HG02840 (cell line): ENCODE data around the gene NRIP3.

ENCODE experiments used
- ATAC-seq: cut with Tn5 transposase; IDR thresholded peaks from one replicate; pipeline ENCODE4 v1.9.1; 2021; ENCODE audit warnings: mild to moderate bottlenecking, moderate library complexity, moderate number of reproducible peaks; ENCODE audit not compliant: unreplicated experiment, low FRiP score

The NRIP3 gene

DNA sequence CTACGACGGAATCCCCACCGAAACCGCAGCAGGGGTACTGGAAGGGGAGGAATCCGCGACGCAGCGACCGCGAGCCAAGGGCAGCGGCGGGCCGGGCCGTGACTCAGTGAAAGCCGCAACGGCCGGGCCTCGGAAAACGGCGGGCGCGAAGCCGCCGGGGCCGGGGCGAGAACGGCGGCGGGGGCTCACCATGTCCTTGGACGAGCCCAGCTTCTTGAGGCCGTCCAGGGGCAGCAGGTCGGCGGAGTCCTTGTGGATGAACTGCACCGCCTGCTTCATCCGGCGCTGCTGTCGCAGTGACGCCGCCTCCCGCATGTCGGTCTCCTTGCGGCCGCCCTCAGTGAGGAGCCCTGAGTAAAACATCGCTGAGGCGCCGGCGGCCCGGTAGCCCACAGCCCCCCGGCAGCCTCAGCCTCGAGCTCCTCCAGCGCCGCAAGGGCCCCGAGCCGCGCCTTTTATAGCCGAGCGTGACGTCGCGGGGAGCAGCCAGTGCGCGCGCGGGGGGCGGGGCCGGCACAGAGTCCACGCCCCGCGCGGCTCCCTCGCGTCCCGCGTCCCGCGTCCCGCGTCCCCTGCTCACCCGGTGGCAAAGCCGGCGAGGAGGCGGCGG is at the start of gene NRIP3:
Gene NRIP3, minus strand, starts transcription at position 429 of the 610 bp plus-strand sequence. Its CDS starts 66 bp downstream, at position 363.
- no peak for ATAC-seq

DNA sequence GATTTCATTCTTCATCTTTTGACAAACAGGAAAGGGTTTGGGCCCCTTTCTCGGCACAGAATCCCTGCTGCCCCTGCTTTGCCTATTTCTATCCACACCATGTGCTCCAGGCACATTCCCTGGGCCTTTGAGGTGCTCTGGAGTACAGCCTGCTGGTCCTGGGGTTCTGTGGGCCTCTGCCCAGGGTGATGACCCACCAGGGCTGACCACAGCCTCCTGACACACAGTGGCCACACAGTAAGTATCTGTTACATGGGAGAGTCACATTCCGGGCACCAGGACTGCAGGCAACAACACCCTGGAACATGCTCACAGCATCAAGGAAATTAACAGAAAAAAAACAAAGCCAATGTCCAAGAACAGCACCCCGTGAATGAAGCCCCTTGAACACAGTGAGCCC is 48.5 kb upstream of the NRIP3 start:
- ATAC-seq = no peak

- no peak for ATAC-seq
Observed at GRCh38 chr11:9049959-9050358, 46.2 kb upstream of the NRIP3 start.

- no peak for ATAC-seq
Observed at GRCh38 chr11:9047964-9048523, 44.2 kb upstream of the NRIP3 start.

- no peak for ATAC-seq
Observed at GRCh38 chr11:9046481-9046880, 42.7 kb upstream of the NRIP3 start.

DNA sequence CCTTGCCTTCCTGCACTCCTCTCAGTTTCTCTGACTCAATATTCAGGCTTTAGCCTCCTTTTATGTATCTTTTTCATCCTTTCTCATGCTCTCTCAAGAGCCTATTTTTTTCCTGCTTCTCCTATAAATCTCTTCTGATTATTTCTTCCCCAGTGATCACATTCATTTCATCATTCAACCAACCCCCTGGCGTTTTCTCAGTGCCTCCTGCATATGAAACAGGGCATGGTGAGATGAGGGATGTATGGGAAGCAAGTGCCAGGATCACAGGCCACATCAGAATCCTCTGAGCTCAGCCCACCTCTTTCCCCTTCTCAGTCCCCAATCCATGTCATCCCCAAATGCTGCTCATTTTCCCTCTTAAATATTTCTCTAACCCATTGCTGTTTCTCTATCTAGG is 38.7 kb upstream of the NRIP3 start:
- no peak for ATAC-seq

DNA sequence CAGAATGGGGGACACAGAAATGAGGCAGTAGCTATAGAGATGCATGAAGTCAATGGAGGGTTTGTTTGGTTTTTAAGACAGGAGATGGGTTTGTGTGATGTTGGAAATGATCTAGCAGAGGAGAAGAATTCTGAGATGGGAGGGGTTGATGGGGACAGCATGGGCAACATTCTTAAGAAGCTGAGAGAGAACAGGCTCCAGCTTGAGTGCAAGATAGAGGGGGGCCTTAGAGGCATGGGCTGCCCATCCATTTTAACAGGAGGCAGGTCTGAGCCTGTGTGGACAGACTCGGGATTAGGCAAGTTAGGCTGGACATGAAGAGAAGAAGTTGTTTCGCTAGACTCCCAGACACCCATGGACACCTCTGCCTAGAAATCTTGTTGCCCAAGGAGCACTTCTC is 37.9 kb upstream of the NRIP3 start:
- no peak for ATAC-seq

- no peak for ATAC-seq
Observed at GRCh38 chr11:9040410-9040809, 36.6 kb upstream of the NRIP3 start.

GRCh38 chr11:9039863-9040262 is 36.1 kb upstream of the NRIP3 start:
- ATAC-seq = no peak

- no peak for ATAC-seq
Observed at GRCh38 chr11:9039198-9039597, 35.4 kb upstream of the NRIP3 start.

GRCh38 chr11:9038541-9038940 is 34.7 kb upstream of the NRIP3 start:
- ATAC-seq = no peak

DNA sequence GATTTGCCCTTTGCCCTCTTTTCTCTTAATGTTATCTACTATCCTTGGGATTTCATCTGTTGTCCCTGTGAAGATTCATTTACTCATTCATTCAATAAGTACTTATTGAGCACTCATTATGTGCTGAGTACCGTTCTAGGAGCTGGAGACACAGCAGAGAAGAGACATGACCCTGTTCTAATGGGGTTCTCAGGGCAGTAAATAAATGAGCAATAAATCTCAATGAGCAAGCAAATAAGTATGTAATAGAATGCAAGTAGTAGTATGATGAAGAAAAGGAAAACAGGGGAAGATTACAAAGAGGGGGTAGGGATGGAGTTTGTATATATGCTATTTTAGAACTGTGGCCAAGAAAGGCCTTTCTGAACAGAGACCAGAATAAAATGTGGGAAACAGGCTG is 34.2 kb upstream of the NRIP3 start:
- no peak for ATAC-seq

DNA sequence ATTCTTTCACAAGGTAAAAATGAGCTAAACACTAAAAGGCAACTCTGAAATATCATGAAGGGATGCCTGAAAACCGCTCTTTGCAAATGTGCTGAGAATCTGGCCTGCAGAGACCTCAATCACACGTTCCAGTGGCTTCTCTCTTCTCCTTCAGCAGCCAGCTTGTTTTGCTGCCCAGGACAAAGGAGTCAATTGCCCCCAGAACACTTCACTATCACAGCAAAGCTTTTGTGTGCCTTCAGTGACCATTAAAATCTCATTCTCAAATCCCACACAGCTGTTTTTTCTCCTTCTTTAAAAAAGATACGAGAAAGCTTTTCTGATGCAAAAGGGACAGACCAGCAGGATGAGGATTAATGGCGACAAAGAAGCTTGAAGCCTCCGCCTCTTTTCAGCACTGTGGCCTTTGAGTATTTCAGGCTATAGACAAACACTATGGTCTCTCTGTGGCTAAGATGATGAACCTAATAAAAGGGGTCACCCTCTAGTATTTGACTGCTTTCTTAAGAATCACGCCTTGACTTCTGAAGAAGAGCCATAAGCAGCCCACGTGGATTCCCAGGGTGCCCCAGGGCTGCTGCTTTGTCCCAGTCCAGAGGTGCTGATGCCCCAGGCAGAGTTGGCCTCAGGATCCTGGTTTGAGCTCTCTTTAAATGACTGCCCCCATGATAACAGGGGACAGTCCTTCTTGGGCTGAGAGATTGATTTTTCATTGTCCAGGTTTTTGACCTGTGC is 33.4 kb upstream of the NRIP3 start:
- no peak for ATAC-seq

- no peak for ATAC-seq
Observed at GRCh38 chr11:9030601-9031000, 26.8 kb upstream of the NRIP3 start.

GRCh38 chr11:9029422-9029821 is 25.6 kb upstream of the NRIP3 start:
- no peak for ATAC-seq

DNA sequence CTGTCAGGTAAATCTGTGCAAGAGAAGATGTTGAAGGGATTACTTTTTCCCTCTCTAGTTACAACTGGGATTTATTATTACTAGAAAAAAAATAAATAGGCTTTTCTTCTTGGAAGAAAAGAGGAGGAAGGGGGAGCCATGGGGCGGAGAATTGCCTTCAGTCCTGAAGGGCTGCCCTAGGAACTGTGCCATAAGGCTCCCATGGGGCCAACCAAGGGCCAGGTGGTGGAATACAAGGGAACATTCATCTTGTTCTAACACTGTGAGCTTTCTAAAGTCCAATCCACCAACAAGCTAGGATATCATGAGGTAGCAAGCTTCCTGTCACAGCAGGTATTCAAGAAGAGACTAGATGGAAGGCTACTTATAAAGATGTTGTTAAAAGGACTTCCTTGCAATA is 24.8 kb upstream of the NRIP3 start:
- ATAC-seq = no peak

GRCh38 chr11:9025101-9025850 is 21.5 kb upstream of the NRIP3 start:
- no peak for ATAC-seq

- no peak for ATAC-seq
Observed at GRCh38 chr11:9022961-9023680, 19.3 kb upstream of the NRIP3 start.

- no peak for ATAC-seq
Observed at GRCh38 chr11:9020916-9021315, 17.1 kb upstream of the NRIP3 start.

GRCh38 chr11:9019861-9020260 is 16.1 kb upstream of the NRIP3 start:
- ATAC-seq = no peak

DNA sequence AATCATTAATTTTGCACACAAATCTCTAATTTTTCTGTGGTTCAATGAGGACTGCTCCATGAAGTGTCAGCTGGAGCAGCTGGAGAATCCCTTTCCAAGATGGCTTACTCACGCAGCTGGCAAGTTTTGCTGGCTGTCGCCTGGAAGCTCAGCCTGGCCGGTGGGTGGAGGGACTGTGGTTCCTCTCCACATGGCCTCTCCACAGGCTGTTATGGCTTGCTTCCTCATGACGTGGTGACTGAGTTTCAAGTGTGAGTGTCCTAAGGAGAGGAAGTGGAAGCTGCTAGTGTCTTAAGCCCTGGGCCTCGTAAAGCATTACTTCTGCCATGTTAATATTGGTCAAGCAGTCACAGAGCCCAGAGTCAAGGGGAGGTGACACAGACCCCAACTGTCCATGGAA is 14.0 kb upstream of the NRIP3 start:
- ATAC-seq = no peak
